GM23338 (cell line): ENCODE measurements around the gene TANGO6. TPM values are rescaled to one million over a fixed set of nuclear protein-coding genes. Genes with fewer than 3 reads are reported as not detected.

Experiments used
- ATAC-seq: fragments of 200-7000 bp; cut with Tn5 transposase; 3 replicates; pipeline ENCODE4 v1.9.1; 2020
- DNase-seq: peaks from one replicate; pipeline ENCODE4 v3.0.0-alpha.2; 2015; ENCODE audit warnings: low spot score
- H2AFZ ChIP-seq: fragments of 200-600 bp; sonication (generic); 2 replicates; pipeline ENCODE4 v1.8.0; 2016; ENCODE audit warnings: antibody characterized with exemption, mild to moderate bottlenecking, moderate library complexity
- H3F3A ChIP-seq: fragments of 200-600 bp; sonication (generic); replicated peaks from 2 replicates; pipeline ENCODE4 v1.8.0; 2017; ENCODE audit warnings: antibody characterized with exemption, mixed run types, low read depth
- H3K27ac ChIP-seq: fragments of 200-600 bp; sonication (generic); 2 replicates; pipeline ENCODE4 v1.6.1; 2016; ENCODE audit warnings: low read depth
- H3K27me3 ChIP-seq: fragments of 200-600 bp; sonication (generic); 2 replicates; pipeline ENCODE4 v1.8.0; 2016; ENCODE audit warnings: mild to moderate bottlenecking, mixed run types, moderate library complexity; ENCODE audit not compliant: insufficient read depth
- H3K36me3 ChIP-seq: fragments of 200-600 bp; sonication (generic); 2 replicates; pipeline ENCODE4 v1.8.0; 2016; ENCODE audit warnings: mild to moderate bottlenecking; ENCODE audit not compliant: insufficient read depth
- H3K4me1 ChIP-seq: fragments of 200-600 bp; sonication (generic); 2 replicates; pipeline ENCODE4 v1.8.0; 2016; ENCODE audit warnings: mild to moderate bottlenecking, moderate library complexity; ENCODE audit not compliant: insufficient read depth
- H3K4me2 ChIP-seq: fragments of 200-600 bp; sonication (generic); 2 replicates; pipeline ENCODE4 v1.7.1; 2017; ENCODE audit warnings: mixed run types
- H3K4me3 ChIP-seq: fragments of 200-600 bp; sonication (generic); 2 replicates; pipeline ENCODE4 v1.6.1; 2016; ENCODE audit warnings: mixed run types
- H3K79me2 ChIP-seq: fragments of 200-600 bp; sonication (generic); replicated peaks from 2 replicates; pipeline ENCODE4 v1.8.0; 2017; ENCODE audit warnings: mild to moderate bottlenecking; ENCODE audit not compliant: insufficient read depth
- H3K9me2 ChIP-seq: fragments of 200-600 bp; sonication (generic); 2 replicates; pipeline ENCODE4 v1.8.0; 2017; ENCODE audit not compliant: insufficient read depth
- H4K20me1 ChIP-seq: fragments of 200-600 bp; sonication (generic); replicated peaks from 2 replicates; pipeline ENCODE4 v1.8.0; 2017; ENCODE audit warnings: mild to moderate bottlenecking; ENCODE audit not compliant: insufficient read depth
- H3K27ac Mint-ChIP-seq: 2 replicates; pipeline ENCODE4 v1.8.0; 2020; ENCODE audit warnings: inconsistent platforms, mild to moderate bottlenecking, moderate library complexity, mixed read lengths
- H3K27me3 Mint-ChIP-seq: 3 replicates; pipeline ENCODE4 v1.8.0; 2022; ENCODE audit warnings: low read depth, mild to moderate bottlenecking, moderate library complexity, mixed read lengths, inconsistent platforms; ENCODE audit not compliant: insufficient read depth, poor library complexity
- H3K36me3 Mint-ChIP-seq: 3 replicates; pipeline ENCODE4 v1.8.0; 2021; ENCODE audit warnings: low read depth, mild to moderate bottlenecking, inconsistent platforms, moderate library complexity, mixed read lengths
- H3K4me1 Mint-ChIP-seq: 3 replicates; pipeline ENCODE4 v1.8.0; 2020; ENCODE audit warnings: mild to moderate bottlenecking, inconsistent platforms, mixed read lengths
- H3K4me3 Mint-ChIP-seq: 3 replicates; pipeline ENCODE4 v1.8.0; 2021; ENCODE audit warnings: moderate library complexity, mild to moderate bottlenecking, inconsistent platforms, mixed read lengths
- H3K9me3 Mint-ChIP-seq: 3 replicates; pipeline ENCODE4 v1.8.0; 2020; ENCODE audit warnings: moderate library complexity, mild to moderate bottlenecking, inconsistent platforms, mixed read lengths
- CREB1 ChIP-seq: fragments of 250-450 bp; sonication (Bioruptor Pico); IDR thresholded peaks from 2 replicates; pipeline ENCODE4 v1.5.0; 2020; ENCODE audit warnings: low read depth, mild to moderate bottlenecking, moderate library complexity
- CTCF ChIP-seq, 2 experiments: fragments of 200-600 bp in 1 of 2; sonication (generic) in 1 of 2; conservative IDR thresholded peaks; 2 replicates each; pipeline versions ENCODE4 v1.5.1 to v1.6.1; 2016 to 2017; ENCODE audit warnings: antibody characterized with exemption in 2 of 2, low read depth in 2 of 2, mild to moderate bottlenecking in 2 of 2, moderate library complexity in 1 of 2
- ETS1 ChIP-seq: IDR thresholded peaks from 2 replicates; pipeline ENCODE4 v1.6.1; 2016; ENCODE audit warnings: antibody characterized with exemption
- EZH2 ChIP-seq: fragments of 200-600 bp; sonication (generic); IDR thresholded peaks from one replicate; pipeline ENCODE4 v1.8.0; 2017; ENCODE audit warnings: antibody characterized with exemption, mild to moderate bottlenecking, low read depth; ENCODE audit not compliant: unreplicated experiment
- JUNB ChIP-seq: IDR thresholded peaks from one replicate; pipeline ENCODE4 v1.6.1; 2016; ENCODE audit warnings: antibody characterized with exemption; ENCODE audit not compliant: unreplicated experiment
- NANOG ChIP-seq: IDR thresholded peaks from 2 replicates; pipeline ENCODE4 v1.6.1; 2016; ENCODE audit warnings: antibody characterized with exemption, borderline replicate concordance
- STAT1 ChIP-seq: IDR thresholded peaks from one replicate; pipeline ENCODE4 v1.6.1; 2016; ENCODE audit warnings: antibody characterized with exemption; ENCODE audit not compliant: unreplicated experiment
- ZNF114 ChIP-seq: fragments of 250-450 bp; sonication (Bioruptor Pico); IDR thresholded peaks from 2 replicates; pipeline ENCODE4 v1.5.0; 2020; ENCODE audit warnings: mild to moderate bottlenecking, moderate library complexity
- ZNF331 ChIP-seq: fragments of 250-450 bp; sonication (Bioruptor Pico); IDR thresholded peaks from 2 replicates; pipeline ENCODE4 v1.5.0; 2020; ENCODE audit warnings: low read depth, mild to moderate bottlenecking, moderate library complexity
- ZNF462 ChIP-seq: fragments of 250-450 bp; sonication (Bioruptor Pico); IDR thresholded peaks from 2 replicates; pipeline ENCODE4 v1.5.0; 2020; ENCODE audit warnings: mild to moderate bottlenecking, moderate library complexity
- polyA plus RNA-seq: library from polyadenylated mRNA; unstranded; fragments of >200 nt; fragmentation: Nextera tagmentation; extraction: Ambion mirVana; gene quantifications from 2 replicates; pipeline ENCODE4 v1.2.1, GENCODE V29; 2016
- total RNA-seq: library from RNA; depleted of rRNA; stranded (reverse); fragments of >200 nt; shearing (Covaris generic); gene quantifications from 2 replicates; pipeline ENCODE4 v1.2.3, GENCODE V29; 2014

The TANGO6 gene
- total and polyA plus RNA-seq, 2 experiments from 2014 or later, result 7.2 to 23.2 TPM

GRCh38 chr16:68907297-68907696, 64.0 kb downstream of the TANGO6 start:
- Histone ChIP-seq H3K27ac (no peak overlapping the region; the same call in 1 of the 2 replicates), H3K4me3 (no peak overlapping the region), H3K9me2 (no peaks in the 10 kb centered on the region), H3K36me3 (no peaks in the 10 kb centered on the region), H3F3A (no peaks in the 10 kb centered on the region; the same call in 1 of the 2 replicates), H3K4me1 (peaks cover 15% of the 10 kb centered on the region), H3K4me2 (0 out of 2 replicates have a peak overlapping the region, but pooled peaks have one; percentile 11), H3K27me3 (no peaks in the 10 kb centered on the region), H3K79me2 (no peaks in the 10 kb centered on the region), H2AFZ (no peak overlapping the region), H4K20me1 (no peaks in the 10 kb centered on the region; the same call in none of the 2 replicates)
- H3K4me1 Mint-ChIP-seq, result peaks cover 17% of the 10 kb centered on the region
- H3K27me3 Mint-ChIP-seq, result no peaks in the 10 kb centered on the region
- H3K27ac Mint-ChIP-seq, result no peak overlapping the region
- DNase-seq (no peak), ATAC-seq (peak; percentile 38; the same call in 2 of the 3 replicates)
- H3K4me3 Mint-ChIP-seq, result no peak overlapping the region
- peaks cover 5% of the 10 kb centered on the region; the same call in 1 of the 3 replicates for H3K36me3 Mint-ChIP-seq
- TF ChIP-seq JUNB, result no peak
- no peak for TF ChIP-seq NANOG
- no peak for TF ChIP-seq ZNF462 (CRISPR knock-in tag)
- no peak for TF ChIP-seq ETS1
- no peak for TF ChIP-seq CREB1 (CRISPR knock-in tag)
- no peak for TF ChIP-seq STAT1
- TF ChIP-seq CTCF (conservative IDR thresholded peaks at IDR 0.05; ENCODE audit: low read depth in 2 of 2), result no peak
- TF ChIP-seq ZNF114, result no peak
- no peak for TF ChIP-seq EZH2
- no peak for TF ChIP-seq ZNF331 (CRISPR knock-in tag)
- H3K9me3 Mint-ChIP-seq, result no peaks in the 10 kb centered on the region
